Spleen (tissue), 7 donors: ENCODE data around the gene CHST8.

Experiments
- CTCF ChIP-seq, 11 experiments: fragments of 200-600 bp in 7 of 11; fragments of 450-650 bp in 4 of 11; sonication (generic) in 4 of 11; IDR thresholded peaks in 8 of 11; conservative IDR thresholded peaks in 3 of 11; 1 replicate in 7 of 11; 2 replicates in 4 of 11; pipeline versions ENCODE4 v1.4.0 to v1.8.0; 2016 to 2021; ENCODE audit warnings: antibody characterized with exemption in 11 of 11, inconsistent platforms in 4 of 11, mild to moderate bottlenecking in 1 of 11
- POLR2A ChIP-seq, 3 donors: fragments of 450-650 bp; IDR thresholded peaks; one replicate each; pipeline ENCODE4 v1.5.1; 2017; ENCODE audit warnings: antibody characterized with exemption in 3 of 3, mild to moderate bottlenecking in 1 of 3
- donor health status: DM: no; HTN: no; CAD: no; lungs with moderate emphysema.
- donor health status: DM: no; HTN: no; CAD: no.
- donor health status: DM: no; HTN: no; CAD: no.

GRCh38 chr19:33702606-33703437, 81.1 kb downstream of the CHST8 start:
- no peak for TF ChIP-seq CTCF (IDR thresholded peaks at IDR 0.05 in 8 of 11, conservative IDR thresholded peaks at IDR 0.05 in 3 of 11)
- no peak for TF ChIP-seq POLR2A (IDR thresholded peaks at IDR 0.05)
